Measurements from ENCODE around the gene HNF4A. TPM values are rescaled to one million over a fixed set of nuclear protein-coding genes. Genes with fewer than 3 reads are reported as not detected.

Gene HNF4A
- total RNA-seq, 1 donor from 2014 or later: 0.18 TPM

GRCh38 chr20:44357020-44357419, 1.5 kb downstream of the HNF4A start:
- H3K4me3 ChIP-seq: no peak overlapping the region

GRCh38 chr20:44357555-44358125, 2.1 kb downstream of the HNF4A start:
- H3K4me3 ChIP-seq: no peak overlapping the region
- no peak for TF ChIP-seq CTCF (IDR thresholded peaks at IDR 0.05)
- no peak for DNase-seq
- peak; percentile 33 to 53 for ATAC-seq
- no peaks in the 10 kb centered on the region for H3K9me3 ChIP-seq
- H3K36me3 ChIP-seq: no peaks in the 10 kb centered on the region
- no peaks in the 10 kb centered on the region for H3K27me3 ChIP-seq (ENCODE audit: low read depth)
- peaks cover 6% of the 10 kb centered on the region for H3K4me1 ChIP-seq
- intact Hi-C loops (cut with DNase I): no loop called here
- no peak overlapping the region for H3K27ac ChIP-seq

More at GRCh38 chr20:44357020-44357419, 1.5 kb downstream of the HNF4A start:
- no peak for DNase-seq
- peak in 1 of 2 donors; percentile 16 for ATAC-seq
- Histone ChIP-seq H3K9me3 (no peaks in the 10 kb centered on the region), H3K27ac (no peak overlapping the region), H3K4me1 (peaks cover 6% of the 10 kb centered on the region), H3K36me3 (no peaks in the 10 kb centered on the region), H3K27me3 (ENCODE audit: low read depth) (no peaks in the 10 kb centered on the region)
- intact Hi-C loops (cut with DNase I): no loop called here
- no peak for TF ChIP-seq CTCF (IDR thresholded peaks at IDR 0.05)

GRCh38 chr20:44358776-44359175, 3.3 kb downstream of the HNF4A start:
- Histone ChIP-seq H3K4me1 (peaks cover 6% of the 10 kb centered on the region), H3K9me3 (no peaks in the 10 kb centered on the region), H3K27ac (no peak overlapping the region), H3K27me3 (ENCODE audit: low read depth) (no peaks in the 10 kb centered on the region), H3K36me3 (no peaks in the 10 kb centered on the region), H3K4me3 (no peak overlapping the region)
- no peak for TF ChIP-seq CTCF (IDR thresholded peaks at IDR 0.05)
- ATAC-seq: no peak
- DNase-seq: no peak
- intact Hi-C loops (cut with DNase I): no loop called here

- Histone ChIP-seq H3K27ac (no peak overlapping the region), H3K4me3 (no peak overlapping the region), H3K36me3 (no peaks in the 10 kb centered on the region), H3K27me3 (ENCODE audit: low read depth) (peaks cover 8% of the 10 kb centered on the region), H3K9me3 (no peaks in the 10 kb centered on the region), H3K4me1 (peaks cover 6% of the 10 kb centered on the region)
- ATAC-seq (no peak), DNase-seq (no peak)
- intact Hi-C loops (cut with DNase I): no loop called here
- TF ChIP-seq CTCF (IDR thresholded peaks at IDR 0.05): no peak
These were observed 4.7 kb downstream of the HNF4A start for GRCh38 chr20:44360221-44360620.

- intact Hi-C loops (cut with DNase I): no loop called here
- no peak overlapping the region for H3K4me3 ChIP-seq
These were observed 5.5 kb downstream of the HNF4A start for GRCh38 chr20:44361021-44361420.

More at GRCh38 chr20:44361021-44361420, 5.5 kb downstream of the HNF4A start:
- Histone ChIP-seq H3K36me3 (no peaks in the 10 kb centered on the region), H3K4me1 (peaks cover 6% of the 10 kb centered on the region), H3K27me3 (ENCODE audit: low read depth) (peaks cover 8% of the 10 kb centered on the region), H3K27ac (no peak overlapping the region), H3K9me3 (no peaks in the 10 kb centered on the region)
- DNase-seq (no peak), ATAC-seq (no peak)
- no peak for TF ChIP-seq CTCF (IDR thresholded peaks at IDR 0.05)
